HG03135 (cell line): Measurements from ENCODE around the gene NCDN.
"Not testable (repeated sequence)": the region's sequence is repeated elsewhere in the genome, so short reads cannot be mapped to it uniquely, and the experiment has no call there.

Experiments
- ATAC-seq: cut with Tn5 transposase; IDR thresholded peaks from one replicate; pipeline ENCODE4 v1.9.1; 2021; ENCODE audit warnings: mild to moderate bottlenecking, moderate library complexity; ENCODE audit not compliant: unreplicated experiment

The NCDN gene

DNA sequence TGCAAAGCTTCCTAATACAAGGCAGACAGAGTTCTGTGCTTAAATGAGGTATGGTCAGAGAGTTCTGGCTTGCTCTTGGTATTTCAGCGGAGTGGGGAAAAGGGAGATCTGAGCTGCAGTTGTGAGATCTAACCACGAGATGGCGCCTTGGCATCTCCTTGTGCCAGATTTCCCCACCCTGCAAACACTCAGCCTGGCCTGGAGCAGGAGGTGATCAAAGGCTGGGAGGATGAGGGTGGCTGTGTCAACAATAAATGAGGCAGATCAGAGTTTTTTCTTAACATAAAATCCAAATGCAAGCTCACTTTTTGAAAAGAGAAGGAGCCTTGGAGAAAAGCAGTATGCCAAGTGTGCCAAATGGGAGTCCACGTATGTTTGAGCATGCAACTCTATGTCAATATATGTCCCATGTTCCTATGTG is 11.4 kb downstream of the NCDN start:
- no peak for ATAC-seq

DNA sequence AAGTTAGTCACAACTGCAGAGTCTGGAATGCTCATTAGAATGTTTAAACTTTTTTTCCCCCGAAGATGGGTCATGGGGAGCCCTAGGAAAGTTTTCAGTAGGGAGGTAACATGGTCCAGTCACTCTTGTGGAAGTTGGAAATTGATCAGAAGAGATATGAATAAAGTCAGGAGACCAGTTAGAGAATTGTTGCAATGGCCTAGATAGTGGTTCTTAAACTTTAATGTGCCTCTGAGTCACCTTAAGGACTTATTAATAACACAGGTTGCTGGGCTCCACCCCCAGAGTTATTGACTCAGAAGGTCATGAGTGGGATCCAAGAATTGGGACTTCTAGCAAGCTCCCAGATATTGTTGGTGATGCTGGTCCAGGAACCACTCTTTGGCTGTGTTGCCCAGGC is 12.3 kb downstream of the NCDN start:
- no peak for ATAC-seq

DNA sequence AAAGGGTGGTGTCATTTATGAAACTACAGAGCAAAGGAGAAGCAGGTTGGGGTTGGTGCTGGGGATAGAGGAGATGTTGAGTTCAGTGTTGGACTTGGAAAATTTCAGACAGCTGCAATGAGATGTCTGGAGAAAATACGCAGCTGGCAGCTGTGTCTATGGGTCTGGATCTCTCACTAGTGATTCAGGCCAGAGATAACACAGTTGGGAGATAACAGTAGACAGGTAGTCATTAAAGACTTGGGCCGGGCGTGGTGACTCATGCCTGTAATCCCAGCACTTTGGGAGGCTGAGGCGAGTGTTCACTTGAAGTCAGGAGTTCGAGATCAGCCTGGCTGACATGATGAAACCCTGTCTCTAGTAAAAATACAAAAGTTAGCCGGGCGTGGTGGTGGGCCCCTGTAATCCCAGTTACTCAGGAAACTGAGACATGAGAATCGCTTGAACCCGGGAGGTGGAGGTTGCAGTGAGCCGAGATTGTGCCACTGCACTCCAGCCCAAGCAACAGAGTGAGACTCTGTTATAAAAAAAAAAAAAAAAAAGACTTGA is 13.1 kb downstream of the NCDN start:
- ATAC-seq, result no peak

DNA sequence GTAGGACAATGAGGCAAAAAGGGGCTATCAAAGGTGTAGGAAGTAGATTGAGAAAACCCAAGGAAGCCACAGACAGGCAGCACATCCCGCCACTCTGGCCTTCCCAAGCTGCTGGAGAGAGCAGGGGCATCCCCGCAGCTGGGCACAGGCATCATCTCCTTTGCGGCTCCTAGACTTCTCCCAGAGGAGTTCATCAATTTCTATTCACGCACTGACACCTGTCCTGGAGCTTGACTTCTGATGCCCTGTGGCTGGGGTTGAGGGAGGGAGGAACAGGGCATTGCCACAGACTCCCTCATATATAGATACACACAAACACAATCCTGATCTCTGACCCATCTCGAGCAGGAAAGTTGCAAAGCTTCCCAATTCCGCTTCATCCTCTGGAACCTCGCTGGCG is 13.7 kb downstream of the NCDN start:
- no peak for ATAC-seq

DNA sequence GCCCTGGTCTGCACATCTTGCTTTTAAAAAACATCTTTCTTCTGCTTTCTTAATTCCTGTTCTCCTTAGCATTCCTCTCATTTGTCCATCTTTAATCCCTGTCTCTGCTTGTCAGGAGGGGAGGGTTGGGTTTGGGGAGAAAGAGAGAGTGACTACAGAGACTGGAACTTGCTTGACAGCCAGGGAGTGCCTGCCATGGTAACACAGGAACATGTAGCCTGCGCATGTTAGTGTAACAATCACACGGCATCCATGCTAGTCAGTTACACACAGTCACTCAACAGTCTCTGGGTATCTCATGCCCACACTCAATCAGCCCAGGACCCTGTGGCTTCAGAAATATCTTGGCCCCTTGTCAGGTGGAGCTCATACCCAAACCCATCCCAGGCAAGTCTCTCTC is 14.7 kb downstream of the NCDN start:
- ATAC-seq, result no peak

DNA sequence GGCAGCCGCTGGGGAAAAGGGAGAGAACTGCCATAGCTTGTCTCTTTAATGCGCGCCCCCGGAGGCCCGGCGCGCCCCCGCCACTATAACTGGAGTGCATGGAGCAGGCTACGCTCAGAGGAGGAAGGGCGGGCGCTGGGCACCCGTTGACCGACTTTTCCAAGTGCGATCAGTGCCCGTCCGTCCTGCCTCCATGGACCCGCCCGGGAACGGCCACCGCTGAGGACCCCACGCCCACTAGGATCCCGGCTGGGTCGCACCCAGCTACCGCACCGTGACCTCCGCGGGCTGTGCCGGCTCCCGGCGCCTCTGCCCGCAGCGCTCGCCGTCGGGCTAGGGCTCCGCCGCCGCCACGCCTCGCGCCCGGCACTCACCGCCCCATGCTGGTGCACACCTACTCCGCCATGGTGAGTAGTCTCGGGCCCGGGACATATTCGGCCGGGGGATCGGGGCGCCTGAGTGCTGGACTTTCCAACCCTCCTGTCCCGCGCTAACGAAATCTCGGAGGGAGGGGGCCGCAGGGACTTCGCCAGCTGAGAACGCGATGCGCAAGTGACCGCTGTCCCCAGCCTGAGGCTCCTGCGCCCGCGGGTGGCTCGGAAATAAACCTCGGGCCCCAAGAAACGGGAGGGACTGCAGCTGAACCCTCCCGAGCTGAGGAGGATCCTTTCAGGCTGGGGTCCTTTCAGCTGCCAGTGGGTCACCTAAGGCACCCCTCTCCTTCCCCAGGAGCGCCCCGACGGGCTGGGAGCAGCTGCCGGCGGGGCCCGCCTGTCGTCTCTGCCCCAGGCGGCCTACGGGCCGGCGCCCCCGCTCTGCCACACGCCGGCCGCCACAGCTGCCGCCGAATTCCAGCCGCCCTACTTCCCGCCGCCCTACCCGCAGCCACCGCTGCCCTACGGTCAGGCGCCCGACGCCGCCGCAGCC is 15.9 kb downstream of the NCDN start, which contains the start of gene TFAP2E:
TSS of gene TFAP2E (plus strand) at position 117 of the 927 bp plus-strand sequence. CDS start at position 381, 264 bp downstream.
- no peak for ATAC-seq

DNA sequence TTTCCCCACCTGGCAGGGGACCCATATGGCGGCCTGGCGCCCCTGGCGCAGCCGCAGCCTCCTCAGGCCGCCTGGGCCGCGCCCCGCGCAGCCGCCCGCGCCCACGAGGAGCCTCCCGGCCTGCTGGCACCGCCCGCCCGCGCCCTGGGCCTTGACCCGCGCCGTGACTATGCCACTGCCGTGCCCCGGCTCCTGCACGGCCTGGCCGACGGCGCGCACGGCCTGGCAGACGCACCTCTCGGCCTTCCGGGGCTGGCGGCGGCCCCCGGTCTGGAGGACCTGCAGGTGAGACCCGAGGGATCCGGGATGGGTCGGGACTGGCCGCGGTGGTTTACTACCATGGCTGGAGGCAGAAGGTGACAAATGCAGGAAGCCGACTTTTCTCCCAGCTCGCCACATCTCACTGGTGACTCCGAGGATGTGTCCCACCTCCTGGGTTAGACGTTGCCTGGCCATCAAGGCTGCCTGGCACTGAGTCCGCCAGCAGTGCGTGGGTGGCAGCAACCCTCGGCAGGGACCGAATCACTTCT is 16.6 kb downstream of the NCDN start:
- ATAC-seq, result no peak

DNA sequence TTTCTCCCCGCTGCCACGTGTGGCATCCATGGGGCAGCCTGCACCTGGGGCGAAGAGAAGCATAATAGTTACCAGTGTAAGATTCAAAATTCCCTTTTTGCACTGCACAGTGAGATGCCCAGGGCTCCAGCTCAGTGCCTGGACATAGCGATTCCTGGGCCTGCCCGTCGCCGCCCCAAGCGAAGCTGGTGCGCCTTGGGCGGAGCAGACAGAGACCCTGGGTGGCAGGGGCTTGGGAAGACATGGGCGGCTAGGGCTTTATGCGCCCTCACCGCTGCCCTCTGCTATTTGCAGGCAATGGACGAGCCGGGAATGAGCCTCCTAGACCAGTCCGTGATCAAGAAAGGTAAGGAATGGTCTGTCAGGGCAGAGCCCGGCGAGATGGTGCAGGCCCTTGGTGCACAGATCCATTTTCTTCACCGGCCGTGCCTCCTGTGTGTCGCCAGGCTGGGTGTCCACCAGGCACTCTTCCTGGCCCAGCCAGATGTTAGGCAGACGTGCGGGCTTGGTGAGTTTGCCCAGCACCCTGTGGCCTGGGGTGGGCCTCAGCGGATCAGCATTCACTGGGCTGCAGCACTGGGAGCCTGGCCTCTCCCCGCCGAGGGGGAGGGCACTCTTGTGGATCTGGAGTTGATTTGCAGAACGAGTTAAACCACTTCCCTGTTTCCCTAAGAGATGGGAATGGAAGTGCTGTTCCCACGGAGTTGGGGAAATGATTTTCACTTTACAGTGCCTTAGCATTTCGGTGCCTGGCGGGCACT is 17.2 kb downstream of the NCDN start:
- ATAC-seq, result no peak

DNA sequence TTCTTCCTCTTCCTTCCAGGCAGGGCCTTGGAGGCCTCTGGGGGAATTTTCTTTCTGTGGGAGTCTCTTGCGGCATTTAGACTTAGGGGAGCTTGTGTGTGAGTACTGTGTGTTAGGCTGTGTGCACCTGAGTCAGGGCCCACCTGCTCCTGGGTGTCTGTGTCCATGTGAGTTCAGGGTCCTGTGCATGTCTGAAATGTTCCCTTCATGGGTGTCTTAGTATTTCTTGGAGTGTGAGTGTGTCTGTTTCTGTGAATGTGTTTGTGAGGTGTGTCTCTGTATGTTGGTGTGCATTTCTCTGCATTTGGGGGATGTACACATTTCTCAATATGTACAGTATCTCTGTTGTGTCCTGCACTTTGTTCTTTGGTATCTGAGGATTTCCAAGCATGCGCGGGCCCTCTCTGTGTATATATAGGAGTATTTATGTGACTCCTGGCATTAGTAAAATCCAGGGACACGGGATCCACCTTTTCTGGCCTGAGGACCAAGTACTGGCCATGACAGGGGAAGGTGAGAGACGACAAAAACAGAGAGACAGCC is 17.9 kb downstream of the NCDN start:
- ATAC-seq, result no peak

DNA sequence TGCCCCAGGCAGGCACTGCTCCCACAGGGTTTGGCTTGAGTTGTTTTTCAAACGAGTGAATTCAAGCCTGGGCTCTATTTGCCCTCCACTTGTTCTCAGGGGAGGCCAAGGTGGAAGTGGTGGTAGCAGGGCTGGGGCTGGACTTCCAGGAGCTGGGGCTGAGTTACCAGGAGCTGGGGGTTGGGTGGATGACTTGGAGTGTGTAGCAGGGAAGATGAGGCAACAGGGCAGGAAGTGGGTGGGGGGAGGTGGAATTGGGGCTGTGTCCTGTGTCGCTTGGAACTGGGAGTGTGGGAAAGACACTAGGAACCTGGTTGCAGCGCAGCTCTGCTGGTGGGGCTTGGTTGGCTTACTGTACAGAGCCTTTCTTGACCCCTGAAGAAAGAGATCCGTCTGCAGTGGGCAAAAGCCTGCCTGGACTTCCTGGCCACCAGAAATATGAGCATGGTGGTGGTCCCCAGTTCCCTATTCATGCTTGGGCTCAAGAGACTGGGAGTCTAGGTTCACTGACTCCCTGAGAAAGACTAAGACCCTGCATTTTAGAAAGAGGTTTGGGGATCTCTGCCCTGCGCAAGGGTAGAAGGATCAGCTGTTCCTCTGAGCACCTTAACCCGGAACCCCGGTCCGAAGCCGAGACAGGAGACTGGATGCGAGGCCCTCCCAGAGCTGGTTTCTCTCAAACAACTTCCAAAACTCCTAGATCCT is 18.6 kb downstream of the NCDN start:
- no peak for ATAC-seq

DNA sequence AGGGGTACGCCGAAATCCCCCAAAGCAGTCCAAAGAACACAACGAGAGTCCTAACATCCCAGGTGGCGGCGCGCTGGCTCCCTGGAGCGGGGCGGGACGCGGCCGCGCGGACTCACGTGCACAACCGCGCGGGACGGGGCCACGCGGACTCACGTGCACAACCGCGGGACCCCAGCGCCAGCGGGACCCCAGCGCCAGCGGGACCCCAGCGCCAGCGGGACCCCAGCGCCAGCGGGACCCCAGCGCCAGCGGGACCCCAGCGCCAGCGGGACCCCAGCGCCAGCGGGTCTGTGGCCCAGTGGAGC is 19.1 kb downstream of the NCDN start:
- ATAC-seq, result not testable (repeated sequence)

DNA sequence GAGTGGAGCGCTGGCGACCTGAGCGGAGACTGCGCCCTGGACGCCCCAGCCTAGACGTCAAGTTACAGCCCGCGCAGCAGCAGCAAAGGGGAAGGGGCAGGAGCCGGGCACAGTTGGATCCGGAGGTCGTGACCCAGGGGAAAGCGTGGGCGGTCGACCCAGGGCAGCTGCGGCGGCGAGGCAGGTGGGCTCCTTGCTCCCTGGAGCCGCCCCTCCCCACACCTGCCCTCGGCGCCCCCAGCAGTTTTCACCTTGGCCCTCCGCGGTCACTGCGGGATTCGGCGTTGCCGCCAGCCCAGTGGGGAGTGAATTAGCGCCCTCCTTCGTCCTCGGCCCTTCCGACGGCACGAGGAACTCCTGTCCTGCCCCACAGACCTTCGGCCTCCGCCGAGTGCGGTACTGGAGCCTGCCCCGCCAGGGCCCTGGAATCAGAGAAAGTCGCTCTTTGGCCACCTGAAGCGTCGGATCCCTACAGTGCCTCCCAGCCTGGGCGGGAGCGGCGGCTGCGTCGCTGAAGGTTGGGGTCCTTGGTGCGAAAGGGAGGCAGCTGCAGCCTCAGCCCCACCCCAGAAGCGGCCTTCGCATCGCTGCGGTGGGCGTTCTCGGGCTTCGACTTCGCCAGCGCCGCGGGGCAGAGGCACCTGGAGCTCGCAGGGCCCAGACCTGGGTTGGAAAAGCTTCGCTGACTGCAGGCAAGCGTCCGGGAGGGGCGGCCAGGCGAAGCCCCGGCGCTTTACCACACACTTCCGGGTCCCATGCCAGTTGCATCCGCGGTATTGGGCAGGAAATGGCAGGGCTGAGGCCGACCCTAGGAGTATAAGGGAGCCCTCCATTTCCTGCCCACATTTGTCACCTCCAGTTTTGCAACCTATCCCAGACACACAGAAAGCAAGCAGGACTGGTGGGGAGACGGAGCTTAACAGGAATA is 19.7 kb downstream of the NCDN start:
- ATAC-seq, result peak; percentile 57

DNA sequence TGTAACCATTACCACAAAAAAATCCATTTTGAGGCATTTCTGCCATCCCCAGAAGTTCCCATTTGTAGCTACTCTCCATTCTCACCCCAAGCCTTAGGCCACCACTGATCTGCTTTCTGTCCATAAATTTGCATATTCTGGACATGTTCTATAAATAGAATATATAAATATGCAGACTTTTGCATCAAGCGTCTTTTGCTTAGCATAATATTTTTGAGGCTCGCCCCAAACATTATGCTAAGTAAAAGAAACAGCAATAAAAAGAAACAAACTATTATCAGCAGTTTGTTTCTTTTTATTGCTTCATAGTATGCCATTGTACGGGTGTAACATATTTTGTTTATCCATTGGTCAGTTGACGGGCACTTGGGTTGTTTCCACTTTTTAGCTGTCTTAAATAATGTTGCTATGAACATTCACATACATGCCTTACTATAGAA is 23.4 kb downstream of the NCDN start:
- no peak for ATAC-seq

DNA sequence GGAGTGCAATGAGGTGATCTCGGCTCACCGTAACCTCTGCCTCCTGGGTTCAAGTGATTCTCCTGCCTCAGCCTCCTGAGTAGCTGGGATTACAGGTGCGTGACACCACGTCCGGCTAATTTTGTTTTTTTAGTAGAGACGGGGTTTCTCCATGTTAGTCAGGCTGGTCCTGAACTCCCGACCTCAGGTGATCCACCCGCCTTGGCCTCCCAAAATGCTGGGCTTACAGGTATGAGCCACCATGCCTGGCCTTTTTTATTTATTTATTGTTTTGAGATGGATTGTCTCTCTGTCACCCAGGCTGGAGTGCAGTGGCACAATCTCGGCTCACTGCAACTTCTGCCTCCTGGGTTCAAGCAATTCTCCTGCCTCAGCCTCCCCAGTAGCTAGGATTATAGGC is 24.0 kb downstream of the NCDN start:
- ATAC-seq, result not testable (repeated sequence)

DNA sequence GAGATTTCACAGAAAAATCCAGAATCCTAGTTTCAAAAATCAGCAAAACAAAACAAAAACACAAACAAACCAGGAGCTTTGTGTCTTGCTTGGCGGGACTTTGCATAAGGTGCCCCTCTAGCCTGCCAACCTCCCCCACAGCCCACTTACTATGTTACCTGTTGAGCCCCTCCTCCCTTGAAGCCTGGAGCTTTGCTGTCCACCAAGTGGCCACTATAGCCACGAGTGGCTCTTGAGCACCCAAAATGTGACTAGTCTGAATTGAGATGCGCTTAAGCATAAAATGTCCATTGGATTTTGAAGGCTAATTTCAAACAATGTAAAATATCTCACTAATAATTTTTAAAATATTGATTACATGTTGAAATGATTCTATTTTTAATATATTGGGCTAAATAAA is 27.7 kb downstream of the NCDN start:
- ATAC-seq, result no peak

DNA sequence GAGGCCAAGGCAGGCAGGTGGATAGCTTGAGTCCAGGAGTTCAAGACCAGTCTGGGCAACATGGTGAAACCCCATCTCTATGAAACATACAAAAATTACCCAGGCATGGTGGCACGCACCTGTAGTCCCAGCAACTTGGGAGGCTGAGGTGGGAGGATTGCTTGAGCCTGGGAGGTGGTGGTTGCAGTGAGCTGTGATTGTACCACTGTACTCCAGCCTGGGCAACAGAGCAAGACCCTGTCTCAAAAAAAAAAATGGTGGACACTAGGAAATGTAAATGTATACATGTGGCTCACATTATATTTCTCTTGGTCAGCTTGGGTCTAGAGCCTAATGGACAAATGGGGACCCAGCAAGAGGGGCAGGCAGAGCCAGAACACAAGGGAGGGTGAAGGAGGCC is 28.2 kb downstream of the NCDN start:
- not testable (repeated sequence) for ATAC-seq

DNA sequence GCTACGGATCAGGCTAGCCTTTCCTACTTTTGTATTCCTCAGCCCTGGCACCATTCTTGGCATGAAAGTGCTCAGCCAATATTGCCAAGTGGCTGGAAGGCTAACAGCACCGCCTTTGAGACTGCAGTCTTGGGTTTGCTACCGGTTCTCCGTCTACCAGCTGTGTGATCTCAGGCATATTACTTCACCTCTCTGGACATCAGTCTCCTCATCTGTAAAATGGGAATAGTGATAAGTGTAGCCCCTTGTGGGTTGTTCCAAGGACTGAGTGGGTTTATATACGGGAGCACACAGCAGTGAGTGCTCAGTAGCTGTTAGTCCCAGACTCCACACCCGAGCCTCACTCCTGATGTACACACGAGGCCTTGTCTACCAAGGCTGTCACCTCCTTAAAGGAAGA is 29.2 kb downstream of the NCDN start:
- ATAC-seq, result no peak

DNA sequence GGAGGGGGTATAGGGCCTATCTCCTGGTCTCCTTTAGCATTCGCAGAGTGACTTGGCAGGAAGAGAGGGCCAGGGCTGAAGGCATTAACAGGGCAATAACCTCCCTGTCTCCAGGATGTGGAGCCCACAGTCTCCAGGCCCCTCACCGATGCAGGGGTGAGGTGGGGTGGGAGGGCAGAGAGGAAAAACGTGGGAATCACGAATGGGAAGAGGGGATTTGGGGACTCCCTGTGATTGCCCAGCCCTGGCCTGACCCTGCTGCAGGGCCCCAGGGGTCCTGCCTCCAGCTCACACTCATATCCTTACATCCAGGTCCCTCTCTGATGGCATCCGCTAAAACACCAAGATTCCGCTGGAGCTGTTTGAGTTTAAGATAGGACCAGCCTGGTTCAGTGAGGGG is 30.1 kb downstream of the NCDN start:
- no peak for ATAC-seq

DNA sequence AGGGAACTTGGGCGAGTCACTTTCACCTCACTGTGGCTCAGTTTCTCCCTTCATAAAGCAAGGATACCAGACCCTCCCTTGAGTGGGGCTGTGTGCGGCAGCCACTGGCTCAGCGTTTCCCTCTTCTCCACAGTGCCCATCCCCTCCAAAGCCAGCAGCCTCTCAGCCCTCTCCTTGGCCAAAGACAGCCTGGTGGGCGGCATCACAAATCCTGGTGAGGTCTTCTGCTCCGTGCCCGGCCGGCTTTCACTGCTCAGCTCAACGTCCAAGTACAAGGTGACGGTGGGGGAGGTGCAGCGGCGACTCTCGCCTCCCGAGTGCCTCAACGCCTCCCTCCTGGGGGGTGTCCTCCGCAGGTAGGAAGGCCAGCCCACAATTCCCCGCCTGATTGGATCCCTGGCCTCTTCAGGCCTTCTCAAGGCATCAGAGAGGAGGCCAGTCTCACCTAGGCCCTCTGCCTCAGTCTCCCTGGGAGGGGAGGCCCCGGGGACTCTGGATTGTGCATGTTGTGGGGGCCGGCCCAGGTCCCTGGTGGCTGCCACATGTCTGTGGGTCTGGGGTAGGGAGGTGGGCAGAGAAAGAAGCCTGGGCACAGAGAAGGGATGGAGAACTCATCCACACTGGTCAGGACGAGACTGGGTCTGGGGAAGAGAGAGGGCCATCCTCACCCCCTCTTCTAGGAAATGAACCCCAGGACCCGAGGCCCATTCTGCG is 30.8 kb downstream of the NCDN start:
- no peak for ATAC-seq
